ENCODE measurements around the gene SP4.

DNA sequence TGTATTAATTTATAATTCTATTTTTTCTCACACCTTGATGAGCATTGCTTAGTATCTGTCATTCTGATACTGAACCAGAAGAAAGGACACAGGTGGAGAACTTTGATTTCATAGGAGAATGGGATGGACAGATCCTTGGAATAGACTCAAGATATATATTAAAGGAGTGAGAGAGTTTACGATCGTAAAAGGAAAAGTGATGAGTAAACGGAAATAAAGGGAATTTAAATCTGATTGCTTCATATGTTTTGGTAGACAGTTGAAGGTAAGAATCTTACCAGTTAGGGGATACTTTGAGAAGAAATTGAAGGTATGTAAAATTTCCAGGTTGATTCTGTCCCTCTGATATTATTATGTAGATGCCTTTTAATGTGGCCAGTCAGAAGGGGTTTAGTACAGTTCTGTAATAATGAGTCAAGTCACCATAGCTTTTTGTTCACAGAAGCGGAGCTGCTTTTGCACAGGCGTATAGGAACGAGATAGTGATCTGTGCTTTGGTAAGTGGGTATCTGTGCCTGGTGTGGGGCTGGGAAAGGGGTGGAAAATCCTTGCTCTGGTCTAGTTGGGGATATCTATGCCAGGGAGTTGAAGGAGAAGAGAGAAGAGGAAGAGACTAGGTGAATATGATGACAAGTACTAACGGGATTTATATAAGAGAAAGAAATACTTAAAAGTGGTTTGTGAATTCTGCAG is 15.4 kb downstream of the SP4 start:
- no peak for TF ChIP-seq NFRKB (IDR thresholded peaks at IDR 0.05)
- no peak for TF ChIP-seq SUZ12 (IDR thresholded peaks at IDR 0.05)
- TF ChIP-seq ELF4 (IDR thresholded peaks at IDR 0.05) = no peak
- TF ChIP-seq SP1 (IDR thresholded peaks at IDR 0.05) = no peak
- TF ChIP-seq ARNT (IDR thresholded peaks at IDR 0.05) = no peak
- no peak for TF ChIP-seq FOXM1 (IDR thresholded peaks at IDR 0.05; ENCODE audit: borderline replicate concordance)
- TF ChIP-seq, protein P1, sequence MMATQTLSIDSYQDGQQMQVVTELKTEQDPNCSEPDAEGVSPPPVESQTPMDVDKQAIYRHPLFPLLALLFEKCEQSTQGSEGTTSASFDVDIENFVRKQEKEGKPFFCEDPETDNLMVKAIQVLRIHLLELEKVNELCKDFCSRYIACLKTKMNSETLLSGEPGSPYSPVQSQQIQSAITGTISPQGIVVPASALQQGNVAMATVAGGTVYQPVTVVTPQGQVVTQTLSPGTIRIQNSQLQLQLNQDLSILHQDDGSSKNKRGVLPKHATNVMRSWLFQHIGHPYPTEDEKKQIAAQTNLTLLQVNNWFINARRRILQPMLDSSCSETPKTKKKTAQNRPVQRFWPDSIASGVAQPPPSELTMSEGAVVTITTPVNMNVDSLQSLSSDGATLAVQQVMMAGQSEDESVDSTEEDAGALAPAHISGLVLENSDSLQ (IDR thresholded peaks at IDR 0.05) = no peak
- TF ChIP-seq TARDBP (IDR thresholded peaks at IDR 0.05) = no peak
- no peak for TF ChIP-seq FOXA1 (IDR thresholded peaks at IDR 0.05)
